Activated CD4-positive, alpha-beta T cell treated with anti-CD3 and anti-CD28 coated beads, Interleukin-2, amount 50 U/mL, for 24 hours (primary cell): Measurements from ENCODE around the gene CPED1.
"Not testable (repeated sequence)": the region's sequence is repeated elsewhere in the genome, so short reads cannot be mapped to it uniquely, and the experiment has no call there.

Source experiments
- DNase-seq, 2 donors: peaks; one replicate each; pipeline ENCODE4 v3.0.0-alpha.2; 2020; ENCODE audit warnings: low read depth in 1 of 2, low spot score in 1 of 2

Gene CPED1

GRCh38 chr7:121279060-121279620, 290.6 kb downstream of the CPED1 start:
- no peak for DNase-seq

- DNase-seq = no peak
Observed at GRCh38 chr7:121279822-121280221, 291.3 kb downstream of the CPED1 start.

GRCh38 chr7:121280656-121281055, 292.1 kb downstream of the CPED1 start:
- DNase-seq = no peak

- DNase-seq = no peak
Observed at GRCh38 chr7:121282129-121282528, 293.6 kb downstream of the CPED1 start.

GRCh38 chr7:121285066-121285667, 296.7 kb downstream of the CPED1 start:
- DNase-seq = no peak

GRCh38 chr7:121286186-121286585, 297.7 kb downstream of the CPED1 start:
- DNase-seq = no peak

- DNase-seq = no peak
Observed at GRCh38 chr7:121286742-121287734, 298.5 kb downstream of the CPED1 start.

GRCh38 chr7:121288894-121289293, 300.4 kb downstream of the CPED1 start:
- no peak for DNase-seq

- not testable (repeated sequence) for DNase-seq
Observed at GRCh38 chr7:121289930-121290329, 301.4 kb downstream of the CPED1 start.

GRCh38 chr7:121294448-121294992, 306.0 kb downstream of the CPED1 start:
- DNase-seq = no peak

GRCh38 chr7:121297843-121298242, 309.3 kb downstream of the CPED1 start:
- no peak for DNase-seq

- no peak for DNase-seq
Observed at GRCh38 chr7:121298831-121299239, 310.3 kb downstream of the CPED1 start.

GRCh38 chr7:121300685-121301420, 312.3 kb downstream of the CPED1 start:
- DNase-seq = no peak

GRCh38 chr7:121301446-121302213, 313.1 kb downstream of the CPED1 start:
- no peak for DNase-seq

GRCh38 chr7:121302214-121302745, 313.8 kb downstream of the CPED1 start:
- DNase-seq = no peak

- no peak for DNase-seq
Observed at GRCh38 chr7:121303422-121304101, 315.1 kb downstream of the CPED1 start.

GRCh38 chr7:121304102-121304658, 315.7 kb downstream of the CPED1 start:
- no peak for DNase-seq

- DNase-seq = no peak
Observed at GRCh38 chr7:121305109-121305508, 316.6 kb downstream of the CPED1 start.

GRCh38 chr7:121306565-121306964, 318.1 kb downstream of the CPED1 start:
- no peak for DNase-seq
